Astrocyte of the cerebellum (primary cell): Measurements from ENCODE around the gene VSTM2B.
"Not testable (repeated sequence)": the region's sequence is repeated elsewhere in the genome, so short reads cannot be mapped to it uniquely, and the experiment has no call there.

ENCODE experiments used
- DNase-seq: peaks from one replicate; pipeline ENCODE4 v3.0.0-alpha.2; 2011; ENCODE audit warnings: low read depth
- H3K4me3 ChIP-seq: 2 replicates; pipeline ENCODE4 v1.5.1; 2011; ENCODE audit warnings: mild to moderate bottlenecking, low read depth, low read length, moderate library complexity
- in situ Hi-C: cut with HindIII; loops from 2 replicates; pipeline ENCODE4 v1.10.0; 2017; ENCODE audit warnings: low sequenced_read_pairs
- TF ChIP-seq, protein P1 (sequence below): IDR thresholded peaks from 2 replicates; pipeline ENCODE4 v1.5.1; 2012; ENCODE audit warnings: low read length, low read depth, moderate library complexity, mild to moderate bottlenecking; ENCODE audit errors: missing control alignments

Gene VSTM2B

DNA sequence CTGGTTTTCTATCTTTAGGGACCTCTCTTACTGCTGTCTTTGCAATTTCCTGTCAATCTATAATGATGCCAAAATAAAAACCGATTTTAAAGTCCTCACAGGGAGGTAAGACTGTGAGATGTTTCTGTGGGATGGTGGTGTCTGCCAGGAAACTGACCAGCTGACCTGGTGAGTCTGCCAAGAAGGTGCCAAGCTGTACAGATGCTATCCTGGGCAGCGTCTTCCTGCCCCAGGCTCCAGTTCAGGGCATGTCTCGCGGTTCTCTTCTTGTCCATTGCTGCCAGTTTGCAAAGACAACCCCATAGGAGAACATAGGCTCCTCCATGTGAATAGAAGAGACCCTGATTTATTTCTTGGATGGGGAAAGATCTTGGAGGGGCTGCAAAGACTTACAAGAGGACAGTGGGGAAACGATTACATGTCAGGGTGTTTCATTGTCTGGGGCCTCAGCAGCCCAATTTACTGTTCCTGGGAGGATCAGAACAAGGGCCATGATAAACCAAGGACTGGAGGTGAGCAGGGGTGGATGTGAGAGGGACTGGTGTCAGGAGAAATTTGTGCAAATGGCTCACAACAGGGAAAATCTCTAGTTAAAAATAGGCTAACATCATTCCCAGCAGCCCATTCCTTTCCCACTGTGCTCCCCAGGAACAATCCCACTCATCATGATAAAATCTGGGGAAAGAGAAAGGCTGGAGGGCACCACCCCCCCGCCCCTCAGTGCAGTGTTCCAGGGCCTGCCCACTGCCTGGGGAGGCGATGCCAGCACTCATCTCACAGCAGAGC lies 42.7 kb upstream of the VSTM2B start:
- in situ Hi-C loops, result no loop called here
- no peak overlapping the region for H3K4me3 ChIP-seq
- TF ChIP-seq, protein P1, sequence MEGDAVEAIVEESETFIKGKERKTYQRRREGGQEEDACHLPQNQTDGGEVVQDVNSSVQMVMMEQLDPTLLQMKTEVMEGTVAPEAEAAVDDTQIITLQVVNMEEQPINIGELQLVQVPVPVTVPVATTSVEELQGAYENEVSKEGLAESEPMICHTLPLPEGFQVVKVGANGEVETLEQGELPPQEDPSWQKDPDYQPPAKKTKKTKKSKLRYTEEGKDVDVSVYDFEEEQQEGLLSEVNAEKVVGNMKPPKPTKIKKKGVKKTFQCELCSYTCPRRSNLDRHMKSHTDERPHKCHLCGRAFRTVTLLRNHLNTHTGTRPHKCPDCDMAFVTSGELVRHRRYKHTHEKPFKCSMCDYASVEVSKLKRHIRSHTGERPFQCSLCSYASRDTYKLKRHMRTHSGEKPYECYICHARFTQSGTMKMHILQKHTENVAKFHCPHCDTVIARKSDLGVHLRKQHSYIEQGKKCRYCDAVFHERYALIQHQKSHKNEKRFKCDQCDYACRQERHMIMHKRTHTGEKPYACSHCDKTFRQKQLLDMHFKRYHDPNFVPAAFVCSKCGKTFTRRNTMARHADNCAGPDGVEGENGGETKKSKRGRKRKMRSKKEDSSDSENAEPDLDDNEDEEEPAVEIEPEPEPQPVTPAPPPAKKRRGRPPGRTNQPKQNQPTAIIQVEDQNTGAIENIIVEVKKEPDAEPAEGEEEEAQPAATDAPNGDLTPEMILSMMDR, result no peak
- DNase-seq, result no peak

DNA sequence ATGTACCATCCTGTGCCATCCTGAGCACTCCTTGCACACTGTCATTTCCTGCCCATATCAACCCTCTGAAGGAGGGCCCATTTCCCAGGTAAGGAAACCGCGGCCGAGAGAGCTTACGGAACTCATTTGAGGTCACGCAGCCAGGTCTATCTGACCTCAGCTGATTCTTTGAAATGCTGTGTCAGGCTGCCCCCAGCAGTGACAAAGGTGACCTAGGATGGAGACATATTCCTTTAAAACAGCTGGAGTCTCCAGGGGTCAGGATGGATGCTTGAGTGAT lies 42.2 kb upstream of the VSTM2B start:
- no peak for DNase-seq
- TF ChIP-seq, protein P1, result no peak
- in situ Hi-C loops, result no loop called here
- no peak overlapping the region for H3K4me3 ChIP-seq

DNA sequence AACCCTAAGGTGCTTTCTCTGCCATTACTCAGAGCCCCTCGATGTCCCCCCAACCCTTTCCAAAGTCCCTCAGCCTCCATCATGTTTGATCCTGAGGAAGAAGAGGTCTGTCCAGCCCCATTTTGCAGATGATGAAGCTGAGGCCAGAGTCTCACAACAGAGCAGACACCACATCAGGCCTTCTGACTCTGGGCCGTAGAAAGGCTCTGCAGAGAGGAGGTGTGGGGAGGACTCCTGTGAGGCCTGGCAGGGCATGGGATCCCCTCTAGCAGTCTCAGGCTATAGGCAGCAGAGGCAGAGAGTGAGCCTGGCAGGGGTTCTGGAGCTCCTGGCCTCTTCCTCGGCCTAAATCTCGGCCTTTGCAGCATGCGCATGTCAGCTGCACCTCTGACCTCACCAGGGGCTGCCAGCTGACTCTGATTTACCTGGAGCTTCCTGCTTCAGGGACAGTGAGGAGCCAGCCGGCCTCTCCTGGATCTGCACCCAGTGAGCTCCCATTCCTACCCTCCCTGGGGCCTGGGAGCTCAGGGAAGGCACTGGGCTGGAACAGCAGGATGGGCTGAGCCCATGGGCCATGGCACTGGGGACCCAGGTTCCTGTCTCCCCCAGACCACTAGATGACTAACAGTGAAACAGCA lies 41.7 kb upstream of the VSTM2B start:
- TF ChIP-seq, protein P1, result no peak
- in situ Hi-C loops, result no loop called here
- no peak overlapping the region for H3K4me3 ChIP-seq
- no peak for DNase-seq

DNA sequence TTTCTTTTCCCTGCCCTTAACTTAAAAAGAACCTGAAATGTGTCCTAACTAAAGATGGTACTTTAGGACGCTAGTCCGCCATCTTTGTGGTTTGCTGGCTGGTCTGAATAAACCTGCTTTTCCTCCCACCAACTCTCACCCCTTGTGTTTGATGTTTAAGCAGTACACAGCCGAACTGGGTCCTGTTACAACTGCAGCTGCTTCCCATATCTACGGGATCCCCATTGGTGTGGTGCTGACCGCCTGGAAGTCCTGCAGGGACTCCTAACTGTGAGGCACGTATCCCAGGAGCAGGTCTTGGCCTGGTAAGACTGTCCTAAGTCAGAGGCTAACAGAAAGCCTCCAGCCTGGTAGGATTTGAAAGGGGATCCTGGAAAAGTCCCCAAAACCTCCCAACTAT lies 40.9 kb upstream of the VSTM2B start:
- TF ChIP-seq, protein P1, result no peak
- no peak for DNase-seq
- in situ Hi-C loops, result no loop called here

DNA sequence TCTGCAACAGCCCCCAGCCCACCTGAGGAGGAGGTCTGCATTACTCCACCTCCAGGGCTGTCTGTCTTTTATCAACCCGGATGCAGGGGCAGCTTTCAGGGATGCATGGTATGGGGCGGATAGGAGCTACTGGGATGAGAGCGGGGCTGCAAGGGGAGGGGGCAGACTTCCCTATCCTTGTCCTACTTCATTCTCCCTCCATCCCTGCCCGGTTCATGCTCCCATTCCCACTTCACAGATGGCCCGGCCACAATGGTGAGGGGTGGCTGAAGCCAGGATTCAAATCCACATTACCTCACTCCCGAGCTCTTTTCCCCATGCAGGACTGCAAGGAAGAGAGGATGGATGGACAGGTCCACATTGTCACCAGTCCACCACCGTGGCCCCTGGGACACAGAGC lies 40.5 kb upstream of the VSTM2B start:
- no peak overlapping the region for H3K4me3 ChIP-seq
- in situ Hi-C loops, result no loop called here
- TF ChIP-seq, protein P1, result no peak
- no peak for DNase-seq

More for the DNA sequence above, 40.9 kb upstream of the VSTM2B start:
- no peak overlapping the region for H3K4me3 ChIP-seq

DNA sequence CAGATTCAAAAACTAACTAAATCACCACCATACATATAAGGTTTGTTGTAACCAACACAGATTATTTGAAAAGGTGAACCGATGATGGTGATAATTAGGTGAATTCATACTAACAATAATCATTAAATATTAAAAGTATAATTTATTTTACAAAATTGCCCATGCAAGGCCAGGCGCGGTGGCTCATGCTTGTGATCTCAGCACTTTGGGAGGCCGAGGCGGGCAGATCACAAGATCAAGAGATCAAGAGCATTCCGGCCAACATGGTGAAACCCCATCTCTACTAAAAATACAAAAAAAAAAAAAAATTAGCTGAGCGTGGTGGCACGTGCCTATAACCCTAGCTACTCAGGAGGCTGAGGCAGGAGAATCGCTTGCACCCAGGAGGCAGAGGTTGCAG lies 38.8 kb upstream of the VSTM2B start:
- in situ Hi-C loops, DNase-seq, H3K4me3 ChIP-seq: not testable (repeated sequence)

DNA sequence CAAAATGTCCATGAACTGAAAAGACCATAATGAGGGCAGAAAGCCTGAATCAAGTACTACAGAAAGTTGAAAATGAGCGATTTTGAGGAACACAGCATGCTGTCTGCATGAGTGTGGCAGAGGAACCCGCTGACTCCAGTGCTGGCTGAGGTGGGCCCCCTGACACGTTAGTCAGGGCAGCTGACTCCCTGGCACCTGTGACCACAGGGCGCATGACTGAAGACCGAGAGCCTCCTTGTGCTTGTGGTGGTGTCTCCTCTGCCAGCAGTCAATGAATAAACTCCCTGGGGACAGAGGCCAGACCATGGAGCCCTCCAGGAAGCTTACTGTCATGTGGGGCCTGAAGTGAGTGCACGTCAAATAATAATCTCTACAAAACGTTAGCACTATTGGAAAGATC lies 38.4 kb upstream of the VSTM2B start:
- TF ChIP-seq, protein P1, result no peak

More for the DNA sequence above, 38.4 kb upstream of the VSTM2B start:
- no peak for DNase-seq
- H3K4me3 ChIP-seq, result no peak overlapping the region
- in situ Hi-C loops, result no loop called here
